NT2/D1 (cell line): Measurements from ENCODE around the gene AHI1.

Experiments used
- DNase-seq: peaks from one replicate; pipeline ENCODE4 v3.0.0-alpha.2; 2011; ENCODE audit warnings: low read depth, low spot score
- H3K27me3 ChIP-seq: 2 replicates; pipeline ENCODE4 v1.6.0; 2011; ENCODE audit warnings: mild to moderate bottlenecking; ENCODE audit not compliant: insufficient read length, insufficient read depth
- H3K36me3 ChIP-seq: 2 replicates; pipeline ENCODE4 v1.6.1; 2011; ENCODE audit warnings: mild to moderate bottlenecking, low read length, mixed read lengths; ENCODE audit not compliant: insufficient read depth, insufficient read length
- H3K4me1 ChIP-seq: 2 replicates; pipeline ENCODE4 v1.5.1; 2011; ENCODE audit not compliant: insufficient read depth, insufficient read length
- H3K4me3 ChIP-seq: 2 replicates; pipeline ENCODE4 v1.5.1; 2011; ENCODE audit warnings: low read depth; ENCODE audit not compliant: insufficient read length
- H3K9ac ChIP-seq: 2 replicates; pipeline ENCODE4 v1.6.0; 2011; ENCODE audit warnings: low read depth; ENCODE audit not compliant: insufficient read length
- H3K9me3 ChIP-seq: 2 replicates; pipeline ENCODE4 v1.5.1; 2011; ENCODE audit warnings: mild to moderate bottlenecking, low read length; ENCODE audit not compliant: insufficient read depth
- SUZ12 ChIP-seq: IDR thresholded peaks from 2 replicates; pipeline ENCODE4 v1.6.1; 2011; ENCODE audit not compliant: insufficient read length, insufficient read depth; ENCODE audit errors: extremely low read depth
- YY1 ChIP-seq: IDR thresholded peaks from 2 replicates; pipeline ENCODE4 v1.6.1; 2011; ENCODE audit not compliant: insufficient read length, insufficient read depth
- ZNF274 ChIP-seq: IDR thresholded peaks from 2 replicates; pipeline ENCODE4 v1.6.1; 2011; ENCODE audit warnings: mild to moderate bottlenecking, low read depth, low read length

AHI1 gene

DNA sequence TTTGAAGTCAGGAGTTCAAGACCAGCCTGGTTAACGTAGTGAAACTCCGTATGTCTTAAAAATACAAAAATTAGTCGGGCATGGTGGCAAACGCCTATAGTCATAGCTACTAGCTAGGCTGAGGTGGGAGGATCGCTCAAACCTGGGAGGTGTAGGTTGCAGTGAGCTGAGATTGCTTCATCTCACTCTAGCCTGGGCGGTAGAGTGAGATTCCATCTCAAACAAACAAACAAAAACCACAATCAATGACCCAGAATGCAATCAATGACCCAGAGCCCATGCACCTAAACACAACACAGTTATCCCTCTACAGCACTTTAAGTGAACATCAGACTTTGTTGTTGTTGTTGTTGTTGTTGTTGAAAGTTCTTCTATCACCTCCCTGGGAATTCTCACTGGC, 238.6 kb downstream of the AHI1 start:
- TF ChIP-seq SUZ12 (no peak), YY1 (no peak), ZNF274 (no peak)
- no peak for DNase-seq

DNA sequence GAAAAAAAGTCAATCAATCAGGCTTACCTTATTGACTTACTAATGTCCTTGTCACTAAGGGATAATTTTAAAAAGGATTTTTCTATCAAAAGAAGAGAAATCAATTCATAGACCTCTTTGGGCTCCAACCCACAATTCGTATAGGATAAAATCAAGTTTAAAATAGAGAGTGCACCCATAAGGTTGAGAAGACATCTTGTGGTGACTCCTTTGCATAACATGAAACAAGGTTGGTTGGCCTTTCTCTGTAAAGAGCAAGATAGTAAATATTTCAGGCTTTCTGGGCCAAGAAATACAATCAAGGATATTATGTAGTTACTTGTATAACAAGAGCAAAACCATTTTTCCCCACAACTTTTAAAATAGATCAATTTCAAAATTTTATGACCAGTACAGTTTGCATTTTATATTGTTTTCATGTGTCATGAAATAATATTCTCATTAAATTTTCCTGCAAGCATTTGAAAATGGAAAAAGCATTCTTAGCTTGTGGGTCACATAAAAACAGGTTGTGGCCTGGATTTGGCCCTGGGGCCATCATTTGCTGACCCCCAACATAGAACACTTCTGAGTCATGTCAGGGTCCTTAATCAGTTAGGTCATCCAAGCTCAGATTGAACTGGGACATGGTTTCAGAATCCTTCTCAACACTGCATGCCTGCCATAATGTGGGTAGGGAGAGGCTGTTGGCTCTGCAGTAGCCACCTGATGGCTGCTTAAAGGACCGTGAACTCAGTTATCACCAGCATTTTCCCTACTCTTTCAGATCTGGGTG, 239.7 kb downstream of the AHI1 start:
- TF ChIP-seq YY1 (no peak), SUZ12 (no peak), ZNF274 (no peak)
- H3K4me3 ChIP-seq: no peak overlapping the region
- H3K9me3 ChIP-seq: no peaks in the 10 kb centered on the region
- H3K4me1 ChIP-seq: no peaks in the 10 kb centered on the region
- DNase-seq: no peak
- H3K9ac ChIP-seq: no peak overlapping the region
- H3K27me3 ChIP-seq: no peaks in the 10 kb centered on the region
- no peaks in the 10 kb centered on the region for H3K36me3 ChIP-seq

More for the DNA sequence above, 238.6 kb downstream of the AHI1 start:
- Histone ChIP-seq H3K4me3 (no peak overlapping the region), H3K9me3 (no peaks in the 10 kb centered on the region), H3K27me3 (no peaks in the 10 kb centered on the region), H3K9ac (no peak overlapping the region), H3K36me3 (no peaks in the 10 kb centered on the region), H3K4me1 (no peaks in the 10 kb centered on the region)

DNA sequence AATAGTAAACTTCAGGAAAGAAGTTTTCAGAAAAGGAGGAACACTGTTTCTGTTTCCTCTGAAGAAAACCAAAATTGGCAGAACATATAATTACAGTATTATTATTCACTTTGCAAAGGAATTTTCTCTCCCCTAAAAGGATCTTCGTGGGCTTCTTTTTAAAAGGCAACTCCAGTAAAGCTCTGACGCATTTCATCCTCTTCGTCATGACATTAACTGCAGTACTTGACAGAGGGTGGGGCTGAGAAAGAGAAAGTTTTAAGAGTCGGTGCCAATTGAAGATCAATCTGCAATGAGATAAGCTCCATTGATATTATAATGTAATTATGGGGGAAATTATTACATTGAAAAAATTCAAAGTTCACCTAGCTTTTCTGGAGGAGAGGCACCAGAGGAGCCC, 240.7 kb downstream of the AHI1 start:
- no peaks in the 10 kb centered on the region for H3K27me3 ChIP-seq
- H3K4me3 ChIP-seq: no peak overlapping the region
- H3K36me3 ChIP-seq: no peaks in the 10 kb centered on the region
- H3K4me1 ChIP-seq: no peaks in the 10 kb centered on the region
- H3K9me3 ChIP-seq: no peaks in the 10 kb centered on the region
- TF ChIP-seq SUZ12 (no peak), ZNF274 (no peak), YY1 (no peak)
- no peak for DNase-seq
- no peak overlapping the region for H3K9ac ChIP-seq

DNA sequence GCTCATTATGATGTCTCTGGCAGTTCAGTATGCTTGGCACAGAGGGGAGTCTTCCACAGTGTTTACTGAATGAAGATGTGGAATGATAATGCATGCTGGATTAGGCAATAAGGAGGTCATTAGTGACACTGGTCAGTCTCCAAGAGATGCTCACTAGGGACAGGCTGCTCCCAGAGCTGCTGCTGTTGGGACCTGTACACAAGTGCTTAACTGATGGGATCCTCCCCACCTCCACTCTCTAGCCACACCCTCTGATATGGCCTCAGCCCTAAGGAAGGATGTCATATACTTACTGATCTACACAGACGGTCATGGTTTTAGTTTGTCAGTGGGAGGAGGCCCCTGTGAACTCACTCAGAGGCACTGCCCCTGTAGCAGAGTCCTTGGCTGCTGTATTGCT, 243.1 kb downstream of the AHI1 start:
- no peaks in the 10 kb centered on the region for H3K9me3 ChIP-seq

DNA sequence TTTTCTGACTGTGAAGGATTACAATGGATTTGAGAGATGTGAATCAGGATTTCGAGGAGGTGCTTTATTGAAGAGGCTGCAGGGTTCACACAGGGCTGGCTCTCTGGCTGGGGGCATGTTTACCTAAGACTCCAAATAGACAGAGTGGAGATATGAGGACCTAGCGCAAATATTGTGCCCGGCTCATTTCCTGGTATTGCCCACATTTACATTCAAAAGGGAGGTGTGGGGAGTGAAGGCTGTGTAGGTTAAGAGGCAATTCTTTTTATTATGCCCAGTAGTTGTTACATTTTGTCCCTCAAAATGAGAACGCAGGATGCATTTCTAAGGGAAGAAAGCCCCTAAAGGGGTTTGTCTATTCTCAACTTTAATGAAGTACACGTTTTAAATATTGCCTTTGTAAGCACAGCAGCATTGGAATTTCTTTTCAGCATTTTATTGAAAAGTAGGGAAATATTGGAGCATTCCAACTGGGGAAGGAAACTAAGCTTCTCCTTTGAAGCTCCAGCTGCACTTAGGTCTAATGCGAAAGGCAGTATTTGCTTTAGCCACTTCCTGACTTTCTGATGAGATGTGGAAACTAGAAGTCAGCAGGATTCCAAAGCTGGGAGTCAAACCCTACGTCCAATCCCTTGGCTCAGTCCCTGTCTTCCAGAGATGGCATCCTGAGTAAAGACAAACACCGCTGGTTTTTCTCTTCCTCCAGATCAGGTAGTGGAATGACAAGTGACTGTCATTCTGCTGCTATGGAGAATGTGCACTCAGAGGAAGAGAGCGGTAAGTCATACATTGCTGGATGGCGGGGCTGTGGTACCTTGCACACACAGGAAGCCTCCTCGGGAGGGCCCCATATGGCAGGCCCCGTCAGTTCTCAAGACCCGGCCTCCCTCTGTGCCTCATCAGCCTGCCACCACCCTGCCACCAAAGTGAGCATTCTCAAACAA, 245.8 kb downstream of the AHI1 start:
- no peaks in the 10 kb centered on the region for H3K27me3 ChIP-seq
- H3K9ac ChIP-seq: no peak overlapping the region
- DNase-seq: no peak
- H3K36me3 ChIP-seq: no peaks in the 10 kb centered on the region
- no peaks in the 10 kb centered on the region for H3K9me3 ChIP-seq
- TF ChIP-seq YY1 (no peak), ZNF274 (no peak)
- H3K4me1 ChIP-seq: no peaks in the 10 kb centered on the region
- H3K4me3 ChIP-seq: no peak overlapping the region

More for the DNA sequence above, 243.1 kb downstream of the AHI1 start:
- no peaks in the 10 kb centered on the region for H3K36me3 ChIP-seq
- no peaks in the 10 kb centered on the region for H3K4me1 ChIP-seq
- no peak overlapping the region for H3K9ac ChIP-seq
- TF ChIP-seq SUZ12: no peak
- TF ChIP-seq ZNF274: no peak
- no peak for TF ChIP-seq YY1
- H3K4me3 ChIP-seq: no peak overlapping the region
- no peak for DNase-seq
- H3K27me3 ChIP-seq: no peaks in the 10 kb centered on the region

DNA sequence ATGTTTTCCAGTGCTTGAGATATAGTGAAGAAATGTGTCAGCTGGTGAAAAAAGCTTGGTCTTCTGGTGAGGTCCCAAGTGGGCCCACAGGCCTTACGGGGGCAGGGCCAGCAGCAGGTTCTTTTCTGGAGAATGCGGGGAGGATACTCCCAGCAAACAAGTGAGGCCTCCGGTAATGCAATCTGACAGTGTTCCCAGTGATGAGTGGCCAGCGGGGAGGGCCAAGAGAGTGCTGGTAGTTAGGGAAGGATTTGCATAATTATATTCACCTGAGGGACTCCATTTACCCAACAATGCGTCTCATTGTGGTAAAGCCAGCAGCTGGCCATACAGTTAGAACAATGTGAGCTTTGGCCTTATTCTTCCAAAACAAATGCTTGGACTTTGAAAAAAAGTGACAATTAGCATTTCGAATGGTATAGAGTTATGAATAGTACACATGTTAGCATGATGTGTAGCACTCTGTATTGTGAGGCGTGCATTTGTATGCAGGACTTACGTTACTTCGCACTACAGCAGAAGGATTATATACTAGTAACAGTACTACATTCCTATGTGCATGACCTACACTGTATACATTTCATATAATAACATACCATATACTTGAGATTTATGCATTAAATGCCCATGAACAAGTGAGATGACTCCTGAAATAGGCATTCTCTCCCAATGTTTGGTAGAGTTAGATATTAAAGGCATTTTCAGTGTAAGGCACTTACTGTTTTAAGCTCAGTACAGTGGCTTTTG, 246.6 kb downstream of the AHI1 start:
- TF ChIP-seq YY1 (no peak), ZNF274 (no peak), SUZ12 (no peak)
- Histone ChIP-seq H3K36me3 (no peaks in the 10 kb centered on the region), H3K9ac (no peak overlapping the region), H3K4me3 (no peak overlapping the region), H3K27me3 (no peaks in the 10 kb centered on the region), H3K4me1 (no peaks in the 10 kb centered on the region), H3K9me3 (no peaks in the 10 kb centered on the region)
- DNase-seq: peak; percentile 75
